H9 (cell line): Measurements from ENCODE around the gene SPATA31D4. TPM values are rescaled to one million over a fixed set of nuclear protein-coding genes. Genes with fewer than 3 reads are reported as not detected.

Source experiments
- DNase-seq: peaks from one replicate; pipeline ENCODE4 v3.0.0-alpha.2; 2017
- H2AFZ ChIP-seq: one replicate; pipeline ENCODE4 v1.6.1; 2013; ENCODE audit warnings: mild to moderate bottlenecking, low read length, control low read depth, moderate library complexity
- H2AK5ac ChIP-seq: 2 replicates; pipeline ENCODE4 v1.6.1; 2013; ENCODE audit warnings: low read length, control low read depth, mixed read lengths; ENCODE audit not compliant: insufficient read length
- H2BK120ac ChIP-seq: one replicate; pipeline ENCODE4 v1.6.1; 2013; ENCODE audit warnings: low read depth, mild to moderate bottlenecking, low read length, control low read depth, inconsistent platforms; ENCODE audit not compliant: poor library complexity, severe bottlenecking
- H2BK12ac ChIP-seq: 2 replicates; pipeline ENCODE4 v1.6.1; 2013; ENCODE audit warnings: low read length, control low read depth, mixed read lengths, low read depth; ENCODE audit not compliant: insufficient read length
- H2BK15ac ChIP-seq: 2 replicates; pipeline ENCODE4 v1.6.1; 2013; ENCODE audit warnings: low read depth, low read length, control low read depth
- H2BK20ac ChIP-seq: one replicate; pipeline ENCODE4 v1.6.1; 2013; ENCODE audit warnings: low read depth, mild to moderate bottlenecking, low read length, control low read depth, inconsistent platforms; ENCODE audit not compliant: poor library complexity, severe bottlenecking
- H2BK5ac ChIP-seq: 2 replicates; pipeline ENCODE4 v1.6.1; 2013; ENCODE audit warnings: low read length, control low read depth, mixed read lengths; ENCODE audit not compliant: insufficient read length
- H3K14ac ChIP-seq: 2 replicates; pipeline ENCODE4 v1.6.1; 2013; ENCODE audit warnings: low read length, control low read depth; ENCODE audit not compliant: insufficient read depth
- H3K18ac ChIP-seq: 2 replicates; pipeline ENCODE4 v1.6.1; 2013; ENCODE audit warnings: low read depth, mild to moderate bottlenecking, mixed read lengths, low read length, control low read depth; ENCODE audit not compliant: insufficient read length
- H3K23ac ChIP-seq: 2 replicates; pipeline ENCODE4 v1.6.1; 2013; ENCODE audit warnings: low read length, control low read depth, mixed read lengths, low read depth; ENCODE audit not compliant: insufficient read length
- H3K23me2 ChIP-seq: 2 replicates; pipeline ENCODE4 v1.6.1; 2013; ENCODE audit warnings: low read depth, mild to moderate bottlenecking, mixed read lengths, low read length, control low read depth; ENCODE audit not compliant: insufficient read length, poor library complexity, severe bottlenecking
- H3K27ac ChIP-seq: 2 replicates; pipeline ENCODE4 v1.5.1; 2013; ENCODE audit warnings: low read length, control low read depth, mixed read lengths, low read depth; ENCODE audit not compliant: insufficient read length
- H3K27me3 ChIP-seq: 2 replicates; pipeline ENCODE4 v1.6.1; 2013; ENCODE audit warnings: low read length, control low read depth, inconsistent platforms; ENCODE audit not compliant: insufficient read depth
- H3K4ac ChIP-seq: 2 replicates; pipeline ENCODE4 v1.6.1; 2013; ENCODE audit warnings: low read depth, mild to moderate bottlenecking, control low read depth, inconsistent platforms, low read length, moderate library complexity
- H3K4me1 ChIP-seq: 2 replicates; pipeline ENCODE4 v1.6.1; 2013; ENCODE audit warnings: low read length, control low read depth, inconsistent platforms; ENCODE audit not compliant: insufficient read depth
- H3K4me2 ChIP-seq: 2 replicates; pipeline ENCODE4 v1.6.1; 2013; ENCODE audit warnings: low read length, control low read depth, mixed read lengths; ENCODE audit not compliant: insufficient read length, insufficient read depth
- H3K56ac ChIP-seq: 2 replicates; pipeline ENCODE4 v1.6.1; 2013; ENCODE audit warnings: low read depth, mild to moderate bottlenecking, mixed read lengths, low read length, control low read depth; ENCODE audit not compliant: insufficient read length
- H3K79me1 ChIP-seq: 2 replicates; pipeline ENCODE4 v1.6.1; 2013; ENCODE audit warnings: low read depth, mild to moderate bottlenecking, moderate library complexity, low read length, control low read depth, inconsistent platforms; ENCODE audit not compliant: insufficient read depth, poor library complexity, severe bottlenecking
- H3K79me2 ChIP-seq: 2 replicates; pipeline ENCODE4 v1.6.1; 2013; ENCODE audit warnings: low read length, control low read depth, inconsistent platforms; ENCODE audit not compliant: insufficient read depth
- H3K9ac ChIP-seq: 2 replicates; pipeline ENCODE4 v1.6.1; 2013; ENCODE audit warnings: low read length, control low read depth, mixed read lengths; ENCODE audit not compliant: insufficient read length; ENCODE audit errors: extremely low read depth
- H3K9me3 ChIP-seq: one replicate; pipeline ENCODE4 v1.6.1; 2013; ENCODE audit warnings: low read depth, low read length, inconsistent platforms; ENCODE audit not compliant: control insufficient read depth
- H3T11ph ChIP-seq: one replicate; pipeline ENCODE4 v1.6.1; 2013; ENCODE audit warnings: mild to moderate bottlenecking, low read length, control low read depth, inconsistent platforms
- H4K20me1 ChIP-seq: one replicate; pipeline ENCODE4 v1.6.1; 2013; ENCODE audit not compliant: control insufficient read depth, insufficient read length, insufficient read depth
- H4K5ac ChIP-seq: 2 replicates; pipeline ENCODE4 v1.6.1; 2013; ENCODE audit warnings: low read depth, mild to moderate bottlenecking, mixed read lengths, low read length, control low read depth; ENCODE audit not compliant: insufficient read length
- H4K8ac ChIP-seq: replicated peaks from 2 replicates; pipeline ENCODE4 v1.6.1; 2013; ENCODE audit warnings: low read length, control low read depth, mixed read lengths, low read depth; ENCODE audit not compliant: insufficient read length
- H4K91ac ChIP-seq: 2 replicates; pipeline ENCODE4 v1.6.1; 2013; ENCODE audit warnings: low read depth, mild to moderate bottlenecking, moderate library complexity, mixed read lengths, low read length, control low read depth; ENCODE audit not compliant: insufficient read length
- H3K27ac Mint-ChIP-seq, 3 experiments: 2 replicates in 2 of 3; 3 replicates in 1 of 3; pipeline ENCODE4 v1.8.0; 2020 to 2021; ENCODE audit warnings: mixed read lengths in 3 of 3, mild to moderate bottlenecking in 1 of 3, moderate library complexity in 1 of 3
- H3K27me3 Mint-ChIP-seq: 2 replicates; pipeline ENCODE4 v1.8.0; 2021; ENCODE audit warnings: low read depth, mild to moderate bottlenecking, moderate library complexity, mixed read lengths
- H3K36me3 Mint-ChIP-seq, 3 experiments: 2 replicates in 2 of 3; 3 replicates in 1 of 3; pipeline ENCODE4 v1.8.0; 2020 to 2021; ENCODE audit warnings: low read depth in 3 of 3, mixed read lengths in 3 of 3; ENCODE audit not compliant: insufficient read depth in 1 of 3
- H3K4me1 Mint-ChIP-seq, 2 experiments: 2 replicates each; pipeline ENCODE4 v1.8.0; 2020; ENCODE audit warnings: mixed read lengths in 2 of 2
- H3K4me3 Mint-ChIP-seq, 2 experiments: 2 replicates in 1 of 2; 3 replicates in 1 of 2; pipeline ENCODE4 v1.8.0; 2020 to 2021; ENCODE audit warnings: mild to moderate bottlenecking in 2 of 2, mixed read lengths in 2 of 2, moderate library complexity in 1 of 2
- H3K9me3 Mint-ChIP-seq, 2 experiments: 2 replicates in 1 of 2; 3 replicates in 1 of 2; pipeline ENCODE4 v1.8.0; 2020; ENCODE audit warnings: mild to moderate bottlenecking in 2 of 2, mixed read lengths in 2 of 2, moderate library complexity in 1 of 2
- CTCF ChIP-seq: fragments of 200-600 bp; sonication (generic); conservative IDR thresholded peaks from 3 replicates; pipeline ENCODE4 v1.8.0; 2021; ENCODE audit warnings: antibody characterized with exemption, mild to moderate bottlenecking
- WGBS: extraction: QIAGEN DNeasy Blood & Tissue Kit; methylation state at CpG from one replicate; pipeline ENCODE4 v1.1.7; 2013; ENCODE audit warnings: missing lambda C conversion rate, low lambda C conversion rate, mixed read lengths; ENCODE audit not compliant: insufficient read length; ENCODE audit errors: extremely low coverage; 5-methylcytosine and 5-hydroxymethylcytosine counted together
- total RNA-seq: library from RNA; stranded (reverse); gene quantifications from 2 replicates; pipeline ENCODE4 v1.2.1, GENCODE V29; 2021

The SPATA31D4 gene
- total RNA-seq, 1 experiment from 2014 or later = not detected

GRCh38 chr9:81885602-81886001, 42.6 kb upstream of the SPATA31D4 start:
- Histone ChIP-seq H3K14ac (no peak overlapping the region), H3K23ac (no peak overlapping the region), H3K27me3 (no peaks in the 10 kb centered on the region), H2BK120ac (no peak overlapping the region), H4K91ac (no peak overlapping the region), H3K79me1 (no peaks in the 10 kb centered on the region), H2AK5ac (no peak overlapping the region), H3K23me2 (no peaks in the 10 kb centered on the region), H3K4ac (no peak overlapping the region), H3K18ac (no peak overlapping the region), H3K4me1 (no peaks in the 10 kb centered on the region), H2BK12ac (no peak overlapping the region), H2BK20ac (no peak overlapping the region), H4K5ac (no peak overlapping the region), H3K27ac (no peak overlapping the region), H2AFZ (no peak overlapping the region), H4K8ac (no peak overlapping the region), H2BK15ac (no peak overlapping the region), H4K20me1 (no peaks in the 10 kb centered on the region), H3K4me2 (no peak overlapping the region), H3K9me3 (no peaks in the 10 kb centered on the region), H3K9ac (no peak overlapping the region), H3K56ac (no peak overlapping the region), H3T11ph (no peak overlapping the region), H2BK5ac (no peak overlapping the region), H3K79me2 (no peaks in the 10 kb centered on the region)
- no peak overlapping the region for H3K4me3 Mint-ChIP-seq
- no peak for DNase-seq
- no peak for TF ChIP-seq CTCF
- no peaks in the 10 kb centered on the region for H3K27me3 Mint-ChIP-seq
- no CpG with 5 or more reads among the region's 2 CpGs for WGBS
- no peak overlapping the region for H3K27ac Mint-ChIP-seq
- H3K36me3 Mint-ChIP-seq = no peaks in the 10 kb centered on the region; a peak in 1 of 7 replicates
- no peaks in the 10 kb centered on the region for H3K4me1 Mint-ChIP-seq
- 0 out of 5 replicates have a peak, but pooled peaks cover 1 to 2% of the 10 kb centered on the region in 2 experiments for H3K9me3 Mint-ChIP-seq
